RWPE1 (cell line): ENCODE data around the gene PSMD13.

ENCODE experiments used
- CTCF ChIA-PET: fragments of 350-600 bp; sonication (Branson Sonifier 250); formaldehyde crosslinking; extraction: SDS; loops from one replicate; lab custom pipeline; 2021; lab: Yijun Ruan, JAX
- POLR2A ChIA-PET: fragments of 400-600 bp; formaldehyde crosslinking; extraction: SDS; loops from one replicate; lab custom pipeline; 2020; ENCODE audit warnings: antibody characterized with exemption; ENCODE audit not compliant: low non-redundant PET; lab: Yijun Ruan, JAX
- DNase-seq: peaks from one replicate; pipeline ENCODE4 v3.0.0; 2012; ENCODE audit warnings: low spot score
- H3K27ac ChIP-seq: fragments of 450-650 bp; 2 replicates; pipeline ENCODE4 v1.5.1; 2017
- CTCF ChIP-seq: fragments of 450-650 bp; conservative IDR thresholded peaks from 2 replicates; pipeline ENCODE4 v1.5.1; 2017; ENCODE audit warnings: low read depth, mild to moderate bottlenecking

PSMD13 gene

GRCh38 chr11:224424-224823 is 12.4 kb upstream of the PSMD13 start:
- CTCF ChIA-PET = no interaction called here
- no peak for TF ChIP-seq CTCF
- H3K27ac ChIP-seq = peak overlapping the region; percentile 72; the same call in 1 of the 2 replicates
- DNase-seq = no peak
- POLR2A ChIA-PET = no interaction called here

GRCh38 chr11:225734-226453 is 10.9 kb upstream of the PSMD13 start:
- ChIA-PET CTCF (no interaction called here), POLR2A (no interaction called here)
- no peak for TF ChIP-seq CTCF
- no peak overlapping the region for H3K27ac ChIP-seq
- no peak for DNase-seq

GRCh38 chr11:227824-228379 is 8.9 kb upstream of the PSMD13 start:
- POLR2A ChIA-PET = no interaction called here

GRCh38 chr11:230431-230830 is 6.3 kb upstream of the PSMD13 start:
- no peak overlapping the region for H3K27ac ChIP-seq
- CTCF ChIA-PET = interaction anchor here (1.2 kb wide), 1 partner anchor 21 kb away, joined by 3 read pairs; no protein-coding TSS in a partner anchor
- no peak for DNase-seq
- POLR2A ChIA-PET = no interaction called here
- no peak for TF ChIP-seq CTCF

More at GRCh38 chr11:227824-228379, 8.9 kb upstream of the PSMD13 start:
- no peak for DNase-seq
- CTCF ChIA-PET = no interaction called here
- TF ChIP-seq CTCF = no peak
- H3K27ac ChIP-seq = no peak overlapping the region

- CTCF ChIA-PET = no interaction called here
- no peak for TF ChIP-seq CTCF
Measured at GRCh38 chr11:232783-233565, 3.8 kb upstream of the PSMD13 start.

GRCh38 chr11:235180-235579 is 1.6 kb upstream of the PSMD13 start:
- H3K27ac ChIP-seq = peak overlapping the region; percentile 94; the same call in 1 of the 2 replicates
- ChIA-PET CTCF (no interaction called here), POLR2A (interaction anchor here (0.7 to 1.0 kb wide), 2 partner anchors 19 to 30 kb away, joined by 3 read pairs; no protein-coding TSS in a partner anchor)
- TF ChIP-seq CTCF = no peak
- DNase-seq = no peak

More at GRCh38 chr11:232783-233565, 3.8 kb upstream of the PSMD13 start:
- POLR2A ChIA-PET = no interaction called here
- DNase-seq = no peak
- 0 out of 2 replicates have a peak overlapping the region, but pooled peaks have one; percentile 6 for H3K27ac ChIP-seq
